Stimulated activated CD8-positive, alpha-beta memory T cell treated with anti-CD3 and anti-CD28 coated beads, Interleukin-4, amount 100 ng/mL, for 1 hour (primary cell): ENCODE data around the gene URGCP.
A peak's percentile ranks its signal among the peaks of the same experiment; 100 is the strongest.

Experiments
- DNase-seq, 2 donors: peaks; one replicate each; pipeline ENCODE4 v3.0.0-alpha.2; 2020; ENCODE audit warnings: low read depth in 2 of 2, low spot score in 1 of 2

Gene URGCP

GRCh38 chr7:43873300-43873699 is 33.1 kb downstream of the URGCP start:
- no peak for DNase-seq

- no peak for DNase-seq
Measured at GRCh38 chr7:43872406-43873110, 33.8 kb downstream of the URGCP start.

GRCh38 chr7:43871064-43871463 is 35.3 kb downstream of the URGCP start:
- no peak for DNase-seq

DNA sequence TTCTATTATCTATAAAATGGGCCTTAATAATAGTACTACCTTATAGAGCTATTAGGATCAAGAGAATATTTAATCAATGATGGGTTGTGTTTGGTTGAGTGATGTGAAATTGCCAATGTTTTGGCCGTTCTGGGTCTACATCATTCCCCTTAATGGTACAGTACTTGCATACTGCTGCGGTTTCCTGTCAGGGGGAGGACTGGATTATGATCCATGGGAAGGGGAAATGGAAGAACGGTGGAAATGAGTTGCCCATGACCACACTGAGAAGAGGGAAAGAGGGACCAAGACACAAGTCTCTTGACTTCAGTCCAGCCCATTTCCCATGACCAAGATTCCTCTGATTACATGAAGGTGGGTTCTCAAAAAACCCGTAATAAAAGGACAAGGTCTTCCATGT is 36.1 kb downstream of the URGCP start:
- DNase-seq = no peak

GRCh38 chr7:43869867-43870240 is 36.5 kb downstream of the URGCP start:
- DNase-seq = no peak

GRCh38 chr7:43869006-43869866 is 37.2 kb downstream of the URGCP start, which contains the start of gene MRPS24:
TSS of gene MRPS24 (minus strand) at chr7:43869517. CDS start at chr7:43869495, 22 bp downstream.
- peak; percentile 87 to 90 for DNase-seq

DNA sequence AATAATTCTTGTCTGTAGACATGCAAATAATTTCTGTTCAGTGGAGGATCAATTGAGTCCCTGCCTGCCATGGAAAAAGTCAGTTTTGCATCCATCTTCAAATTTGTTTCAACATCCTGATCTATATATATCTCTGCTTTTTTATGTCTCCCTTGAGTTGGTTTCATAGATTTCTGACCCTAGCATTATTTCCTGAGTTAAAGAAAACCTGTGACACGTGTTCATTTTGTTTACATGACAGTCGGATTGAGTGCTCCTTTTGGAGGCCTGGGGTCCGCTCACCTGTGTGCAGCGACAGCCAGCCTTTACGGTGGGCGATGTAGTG is 37.8 kb downstream of the URGCP start:
- no peak for DNase-seq

DNA sequence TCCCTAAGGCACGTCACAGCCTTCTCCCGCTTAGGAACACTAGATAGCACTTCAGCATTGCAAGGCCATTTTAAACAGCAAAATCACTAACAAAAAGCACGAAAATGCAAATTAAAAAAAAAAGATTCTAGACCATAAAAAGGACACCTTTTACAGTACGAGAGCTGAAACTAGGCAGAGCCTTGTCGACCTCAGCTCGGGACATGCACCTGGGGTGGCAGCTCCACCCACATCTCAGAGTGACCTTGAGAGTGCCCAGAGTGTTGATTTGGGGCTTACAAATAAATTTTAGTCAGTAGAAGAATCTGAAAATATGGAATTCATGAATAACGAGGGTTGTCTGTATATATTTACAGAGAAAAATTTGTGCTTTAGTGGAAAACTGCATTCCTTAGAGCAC is 38.2 kb downstream of the URGCP start:
- DNase-seq = no peak

GRCh38 chr7:43865277-43865676 is 41.1 kb downstream of the URGCP start:
- DNase-seq = no peak

- DNase-seq = no peak
Measured at GRCh38 chr7:43864126-43864525, 42.3 kb downstream of the URGCP start.

DNA sequence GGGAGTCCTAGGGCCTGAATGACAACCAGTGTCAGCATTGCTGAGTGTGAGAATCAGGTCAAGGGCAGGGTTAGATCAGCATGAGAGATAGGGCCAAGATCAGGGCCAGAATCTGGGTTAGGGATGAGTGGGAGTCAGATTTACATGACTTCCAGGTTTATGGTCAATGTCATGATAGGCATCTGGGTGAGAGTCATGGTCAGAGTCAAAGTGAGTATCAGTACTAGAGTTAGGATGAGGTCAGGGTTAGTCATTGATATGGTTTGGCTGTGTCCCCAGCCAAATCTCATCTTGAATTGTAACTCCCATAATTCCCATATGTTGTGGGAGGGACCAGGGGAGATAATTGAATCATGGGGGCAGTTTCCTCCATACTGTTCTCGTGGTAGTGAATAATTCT is 49.4 kb downstream of the URGCP start:
- no peak for DNase-seq

DNA sequence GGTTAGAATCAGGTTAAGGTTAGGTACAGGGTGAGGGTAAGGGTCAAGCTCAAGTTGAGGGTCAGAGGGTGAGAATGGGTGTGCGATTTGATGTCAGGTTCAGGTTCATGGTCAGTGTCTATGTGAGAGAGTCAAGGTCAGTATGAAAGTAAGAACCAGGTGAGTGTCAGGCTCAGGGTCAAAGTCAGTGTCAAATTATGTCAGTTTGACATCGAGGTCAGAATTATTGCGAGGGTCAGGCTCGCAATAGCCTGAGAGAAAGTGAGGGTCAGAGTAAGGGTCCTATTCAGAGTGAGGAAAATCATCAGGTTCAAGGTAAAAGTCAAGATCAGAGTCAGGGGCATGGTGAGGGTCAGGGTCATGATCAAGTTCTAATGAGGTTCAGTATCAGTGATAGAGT is 50.1 kb downstream of the URGCP start:
- DNase-seq = no peak

DNA sequence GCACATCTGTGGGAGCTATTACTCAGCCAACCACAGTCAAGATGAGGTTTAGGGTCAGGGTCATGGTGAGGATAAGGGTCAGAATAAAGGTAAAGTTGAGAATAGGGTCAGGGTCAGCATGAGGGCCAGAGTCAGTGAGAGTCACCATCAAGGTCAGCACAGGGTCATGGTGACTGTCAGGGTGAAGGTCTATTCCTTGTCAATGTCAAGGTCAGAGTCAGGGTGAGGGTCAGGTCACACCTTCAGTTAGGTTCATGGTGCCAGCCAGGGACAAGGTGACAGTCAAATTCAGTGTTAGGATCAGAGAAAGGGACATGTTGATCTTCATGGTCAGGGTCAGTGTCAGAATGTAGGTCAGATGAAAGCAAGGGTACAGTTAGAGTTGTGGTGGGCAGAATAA is 51.2 kb downstream of the URGCP start:
- DNase-seq = no peak

- DNase-seq = no peak
Measured at GRCh38 chr7:43851805-43852204, 54.6 kb downstream of the URGCP start.

- no peak for DNase-seq
Measured at GRCh38 chr7:43850348-43851116, 55.9 kb downstream of the URGCP start.

- no peak for DNase-seq
Measured at GRCh38 chr7:43849047-43849446, 57.3 kb downstream of the URGCP start.

DNA sequence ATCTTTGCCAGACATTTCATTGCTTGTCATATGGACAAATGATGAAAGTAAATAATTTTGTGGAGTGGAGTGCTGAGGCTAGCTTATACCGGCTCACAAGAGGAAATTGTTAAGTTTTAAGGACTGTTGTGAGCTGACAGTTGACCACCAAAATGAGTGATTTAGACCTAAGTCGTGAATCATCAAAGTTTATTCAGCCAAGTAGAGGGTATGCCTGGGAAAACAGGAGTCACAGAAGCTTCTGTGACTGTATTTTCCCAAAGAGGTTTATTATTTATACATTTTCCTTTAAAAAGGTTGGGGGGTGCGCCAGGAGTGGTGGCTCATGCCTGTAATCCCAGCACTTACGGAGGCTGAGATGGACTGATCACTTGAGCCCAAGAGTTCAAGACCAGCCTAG is 58.9 kb downstream of the URGCP start:
- no peak for DNase-seq

DNA sequence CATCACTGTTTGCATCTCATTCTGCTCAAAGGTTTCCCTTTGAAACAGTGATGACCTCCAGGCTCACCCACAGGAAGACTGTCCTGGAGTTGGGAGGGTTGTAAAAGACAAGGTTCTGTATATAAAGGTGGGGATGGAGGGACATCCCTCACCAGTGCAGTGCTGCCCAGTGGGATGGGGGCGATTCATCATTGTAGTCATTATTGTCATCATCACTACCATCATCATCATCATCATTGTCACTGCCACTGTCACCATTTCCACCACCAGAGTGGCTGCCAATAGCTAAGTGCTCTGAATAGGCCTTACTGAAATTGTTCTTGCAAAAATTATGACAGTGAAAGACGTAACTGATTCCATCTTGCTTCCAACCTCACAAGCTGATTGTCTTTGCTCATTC is 61.7 kb downstream of the URGCP start:
- no peak for DNase-seq

DNA sequence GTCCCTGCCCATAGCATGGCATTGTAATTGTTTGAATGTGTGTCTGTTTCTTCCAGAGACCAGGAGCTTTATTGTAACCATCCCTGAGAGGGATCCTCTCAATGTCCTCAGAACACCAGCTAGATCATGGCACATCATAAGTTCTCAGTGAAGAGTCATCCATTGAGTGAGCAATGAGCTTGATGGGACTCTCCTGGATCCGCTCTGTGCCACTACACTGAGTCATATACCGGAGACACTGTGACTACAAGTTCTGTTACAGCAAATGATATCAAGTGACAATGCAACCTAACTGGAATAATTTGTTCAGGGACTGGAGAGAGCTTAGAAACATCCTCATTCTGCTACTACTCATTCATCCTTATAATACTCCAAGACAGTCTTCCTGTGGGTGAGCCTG is 62.1 kb downstream of the URGCP start:
- no peak for DNase-seq

DNA sequence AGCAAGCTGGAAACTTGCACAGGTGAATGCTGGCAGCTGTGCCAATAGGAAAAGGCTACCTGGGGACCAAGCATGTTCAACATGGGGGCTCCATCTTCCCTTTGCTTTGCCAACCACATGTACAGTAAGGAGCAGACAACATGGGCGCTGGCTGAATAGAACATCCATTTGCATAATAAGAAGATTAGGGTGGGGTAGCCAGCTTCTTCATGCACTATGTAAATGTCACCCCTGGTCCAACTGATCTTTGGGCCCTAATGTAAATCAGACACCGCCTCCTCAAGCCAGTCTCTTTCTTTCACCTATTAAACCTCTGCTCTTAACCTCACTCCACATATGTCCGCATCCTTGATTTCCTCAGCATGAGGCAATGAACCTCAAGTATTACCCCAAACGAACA is 63.1 kb downstream of the URGCP start:
- no peak for DNase-seq

DNA sequence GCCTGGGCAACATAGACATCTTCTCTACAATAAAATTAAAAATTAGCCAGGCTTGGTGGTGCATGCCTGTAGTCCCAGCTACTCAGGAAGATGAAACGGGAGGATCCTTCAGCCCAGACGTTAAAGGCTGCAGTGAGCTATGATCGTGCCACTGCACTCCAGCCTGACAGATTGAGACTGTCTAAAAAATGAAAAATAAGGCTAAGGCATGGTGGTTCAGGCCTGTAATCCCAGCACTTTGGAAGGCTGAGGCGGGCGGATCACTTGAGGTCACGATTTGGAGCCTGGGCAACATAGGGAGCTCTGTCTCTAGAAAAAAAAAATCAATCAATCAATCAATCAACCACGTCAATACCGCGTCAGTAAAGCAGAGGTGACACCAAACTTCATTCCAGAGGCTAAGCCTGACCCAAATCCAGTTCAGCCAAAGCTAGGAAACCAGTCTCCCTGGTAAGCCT is 68.2 kb downstream of the URGCP start:
- DNase-seq = no peak
